ENCODE data around the gene FTO. TPM values are rescaled to one million over a fixed set of nuclear protein-coding genes. Genes with fewer than 3 reads are reported as not detected.

FTO gene
- total and polyA plus RNA-seq, 2 of the 13 experiments (the other 11 are each of a cell fraction or from before 2014, with no cell fraction given) = 41.6 to 55.8 TPM

DNA sequence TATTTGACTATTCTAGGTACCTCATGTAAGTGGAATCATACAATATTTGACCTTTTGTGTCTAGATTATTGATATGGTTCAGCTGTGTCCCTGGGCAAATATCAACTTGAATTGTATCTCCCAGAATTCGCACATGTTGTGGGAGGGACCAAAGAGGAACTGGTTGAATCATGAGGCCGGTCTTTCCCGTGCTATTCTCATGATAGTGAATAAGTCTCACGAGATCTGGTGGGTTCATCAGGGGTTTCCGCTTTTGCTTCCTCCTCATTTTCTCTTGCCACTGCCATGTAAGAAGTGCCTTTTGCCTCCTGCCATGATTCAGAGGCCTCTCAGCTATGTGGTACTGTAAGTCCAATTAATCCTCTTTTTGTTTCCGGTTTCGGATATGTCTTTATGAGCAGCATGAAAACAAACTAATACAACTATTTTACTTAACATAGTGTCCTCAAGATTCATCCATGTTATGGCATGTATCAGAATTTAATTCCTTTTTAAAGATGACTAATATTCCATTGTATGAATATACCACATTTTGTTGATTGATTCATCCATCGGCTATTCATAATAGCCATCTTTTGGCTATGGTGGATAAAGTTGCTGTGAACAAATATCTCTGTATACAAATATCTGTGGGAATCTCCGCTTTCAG, 129.1 kb downstream of the FTO start:
- Histone ChIP-seq H3K27me3 (ENCODE audit: control insufficient read depth in 1 of 2, insufficient read depth in 2 of 2, low read length in 2 of 2) (no peaks in the 10 kb centered on the region), H3K4me2 (ENCODE audit: low read depth, low read length) (no peak overlapping the region), H3K4me1 (ENCODE audit: insufficient read depth, low read length) (peaks cover 8% of the 10 kb centered on the region), H3K79me2 (ENCODE audit: insufficient read depth, low read length) (no peaks in the 10 kb centered on the region), H4K20me1 (ENCODE audit: insufficient read depth, low read length) (no peaks in the 10 kb centered on the region), H3K9ac (ENCODE audit: insufficient read depth, low read depth, low read length) (no peak overlapping the region), H2AFZ (ENCODE audit: low read length) (no peak overlapping the region), H3K36me3 (replicated peaks in 1 of 2; ENCODE audit: control insufficient read depth in 1 of 2, insufficient read depth in 2 of 2, low read length in 2 of 2) (peaks cover 0 to under 1% of the 10 kb centered on the region in 2 experiments; a peak in 3 of 5 replicates), H3K4me3 (replicated peaks in 1 of 3; ENCODE audit: insufficient read depth in 1 of 3, low read depth in 2 of 3, low read length in 3 of 3) (no peak overlapping the region), H3K9me3 (ENCODE audit: low read length) (no peaks in the 10 kb centered on the region), H3K27ac (ENCODE audit: extremely low read length, insufficient read depth, low read length) (no peak overlapping the region)
- DNase-seq (ENCODE audit: low spot score) (no peak), ATAC-seq (no peak), FAIRE-seq (no peak)
- intact Hi-C loops (cut with micrococcal nuclease; ENCODE audit: unreplicated experiment) = no loop called here
- TF ChIP-seq, protein P1, sequence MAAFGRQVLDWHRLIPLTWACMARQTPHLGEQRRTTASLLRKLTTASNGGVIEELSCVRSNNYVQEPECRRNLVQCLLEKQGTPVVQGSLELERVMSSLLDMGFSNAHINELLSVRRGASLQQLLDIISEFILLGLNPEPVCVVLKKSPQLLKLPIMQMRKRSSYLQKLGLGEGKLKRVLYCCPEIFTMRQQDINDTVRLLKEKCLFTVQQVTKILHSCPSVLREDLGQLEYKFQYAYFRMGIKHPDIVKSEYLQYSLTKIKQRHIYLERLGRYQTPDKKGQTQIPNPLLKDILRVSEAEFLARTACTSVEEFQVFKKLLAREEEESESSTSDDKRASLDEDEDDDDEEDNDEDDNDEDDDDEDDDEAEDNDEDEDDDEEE (CRISPR knock-in tag; IDR thresholded peaks at IDR 0.05) = no peak
- TF ChIP-seq ZNF652 (CRISPR knock-in tag; IDR thresholded peaks at IDR 0.05; ENCODE audit: borderline replicate concordance, low read depth) (no peak), CCDC6 (CRISPR knock-in tag; IDR thresholded peaks at IDR 0.05) (no peak), MXD4 (CRISPR knock-in tag; IDR thresholded peaks at IDR 0.05) (no peak), NFYC (CRISPR knock-in tag; IDR thresholded peaks at IDR 0.05) (no peak), JDP2 (CRISPR knock-in tag; IDR thresholded peaks at IDR 0.05; ENCODE audit: borderline replicate concordance) (no peak), ATF7-NPFF (CRISPR knock-in tag; IDR thresholded peaks at IDR 0.05; ENCODE audit: low read depth) (no peak), ZNF879 (CRISPR knock-in tag; IDR thresholded peaks at IDR 0.05) (no peak), IRF1 (CRISPR knock-in tag; IDR thresholded peaks at IDR 0.05; ENCODE audit: low read depth) (no peak), SMAD9 (CRISPR knock-in tag; IDR thresholded peaks at IDR 0.05) (no peak), ZNF292 (CRISPR knock-in tag; IDR thresholded peaks at IDR 0.05; ENCODE audit: borderline replicate concordance, low read depth) (no peak), SCMH1 (CRISPR knock-in tag; IDR thresholded peaks at IDR 0.05; ENCODE audit: borderline replicate concordance) (no peak), ZNF639 (CRISPR knock-in tag; conservative IDR thresholded peaks at IDR 0.05) (no peak), HNF4G (IDR thresholded peaks at IDR 0.05; ENCODE audit: borderline replicate concordance, low read depth, low read length) (no peak), HNF4G (CRISPR knock-in tag; IDR thresholded peaks at IDR 0.05; ENCODE audit: borderline replicate concordance, low read depth) (no peak), ZFY (CRISPR knock-in tag; IDR thresholded peaks at IDR 0.05) (no peak), KLF16 (CRISPR knock-in tag; IDR thresholded peaks at IDR 0.05) (no peak)
- TF ChIP-seq, protein P2, sequence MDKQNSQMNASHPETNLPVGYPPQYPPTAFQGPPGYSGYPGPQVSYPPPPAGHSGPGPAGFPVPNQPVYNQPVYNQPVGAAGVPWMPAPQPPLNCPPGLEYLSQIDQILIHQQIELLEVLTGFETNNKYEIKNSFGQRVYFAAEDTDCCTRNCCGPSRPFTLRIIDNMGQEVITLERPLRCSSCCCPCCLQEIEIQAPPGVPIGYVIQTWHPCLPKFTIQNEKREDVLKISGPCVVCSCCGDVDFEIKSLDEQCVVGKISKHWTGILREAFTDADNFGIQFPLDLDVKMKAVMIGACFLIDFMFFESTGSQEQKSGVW (CRISPR knock-in tag; IDR thresholded peaks at IDR 0.05; ENCODE audit: borderline replicate concordance) = no peak
- WGBS (ENCODE audit: low lambda C conversion rate) = 95% methylated on average over 9 of the region's 9 CpGs
- CTCF ChIA-PET (ENCODE audit: low intra/inter-chr PET ratio, low total read pairs) = no interaction called here
- POLR2A ChIA-PET = no interaction called here
- in situ Hi-C loops (cut with HindIII; ENCODE audit: extremely low pct_ligation_motif_present, low pct_unique_long_range_greater_than_20kb) = no loop called here
- no TSS peak for BruUV-seq (replicated peaks)
